ENCODE data around the gene PXMP4.
A peak's percentile ranks its signal among the peaks of the same experiment; 100 is the strongest.

Gene PXMP4

GRCh38 chr20:33731693-33732165 lies 11.6 kb upstream of the PXMP4 start, which contains the start of gene ZNF341:
TSS of gene ZNF341 (plus strand) at chr20:33731996. CDS start at chr20:33732022, 26 bp downstream.
- peak; percentile 97 to 99 for DNase-seq

GRCh38 chr20:33730946-33731692 lies 11.0 kb upstream of the PXMP4 start:
- no peak for DNase-seq

GRCh38 chr20:33729101-33729500 lies 9.0 kb upstream of the PXMP4 start:
- DNase-seq, result no peak

DNA sequence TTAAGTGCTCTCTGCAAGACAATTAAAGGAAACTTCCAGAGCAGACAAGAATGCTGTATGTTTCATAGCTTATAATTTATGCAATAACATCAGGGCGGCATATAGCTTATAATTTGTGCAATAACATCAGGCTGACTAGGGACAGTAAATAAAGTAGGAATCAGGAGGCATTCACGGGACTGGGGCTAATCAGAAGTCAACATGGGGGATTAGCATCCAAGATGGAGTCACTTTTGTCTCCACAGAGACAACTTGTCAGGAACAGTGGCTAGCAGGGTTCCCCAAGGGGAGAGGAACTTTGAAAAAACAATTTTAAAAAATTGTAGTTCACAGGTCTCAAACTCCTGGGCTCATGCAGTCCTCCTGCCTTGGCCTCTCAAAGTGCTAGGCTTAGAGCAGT lies 8.4 kb upstream of the PXMP4 start:
- no peak for DNase-seq

- DNase-seq, result no peak
These were observed 7.7 kb upstream of the PXMP4 start for GRCh38 chr20:33727806-33728205.

- DNase-seq, result no peak
These were observed 7.0 kb upstream of the PXMP4 start for GRCh38 chr20:33727115-33727479.

DNA sequence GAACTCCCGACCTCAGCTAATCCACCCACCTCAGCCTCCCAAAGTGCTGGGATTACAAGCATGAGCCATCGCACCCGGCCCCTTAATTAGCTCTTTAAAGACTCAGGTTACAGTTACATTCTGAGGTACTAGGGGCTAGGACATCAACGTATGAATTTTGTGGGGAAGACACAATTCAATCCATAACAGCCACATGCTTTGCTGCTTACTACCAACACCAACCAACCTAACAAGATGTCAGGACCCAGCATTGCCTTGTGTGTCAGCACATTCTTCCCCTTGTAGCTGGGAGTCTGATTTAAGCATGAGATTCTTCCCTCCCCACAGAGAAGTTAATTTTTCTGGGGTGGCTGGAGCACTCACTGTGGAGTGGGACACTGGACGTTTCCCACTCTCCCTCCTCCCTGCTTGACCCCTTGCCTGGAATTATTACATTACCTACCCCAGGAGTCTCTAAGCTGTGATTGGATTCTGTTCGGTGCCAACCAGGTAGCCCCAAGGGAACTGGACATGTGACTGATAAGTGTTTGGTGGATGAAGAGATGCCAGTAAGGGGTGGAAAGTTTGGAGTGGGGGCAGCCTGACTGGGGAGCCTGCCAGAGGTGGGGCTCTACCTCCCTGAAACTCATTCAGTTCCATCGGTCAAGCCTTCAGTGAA lies 5.6 kb upstream of the PXMP4 start:
- DNase-seq, result no peak

DNA sequence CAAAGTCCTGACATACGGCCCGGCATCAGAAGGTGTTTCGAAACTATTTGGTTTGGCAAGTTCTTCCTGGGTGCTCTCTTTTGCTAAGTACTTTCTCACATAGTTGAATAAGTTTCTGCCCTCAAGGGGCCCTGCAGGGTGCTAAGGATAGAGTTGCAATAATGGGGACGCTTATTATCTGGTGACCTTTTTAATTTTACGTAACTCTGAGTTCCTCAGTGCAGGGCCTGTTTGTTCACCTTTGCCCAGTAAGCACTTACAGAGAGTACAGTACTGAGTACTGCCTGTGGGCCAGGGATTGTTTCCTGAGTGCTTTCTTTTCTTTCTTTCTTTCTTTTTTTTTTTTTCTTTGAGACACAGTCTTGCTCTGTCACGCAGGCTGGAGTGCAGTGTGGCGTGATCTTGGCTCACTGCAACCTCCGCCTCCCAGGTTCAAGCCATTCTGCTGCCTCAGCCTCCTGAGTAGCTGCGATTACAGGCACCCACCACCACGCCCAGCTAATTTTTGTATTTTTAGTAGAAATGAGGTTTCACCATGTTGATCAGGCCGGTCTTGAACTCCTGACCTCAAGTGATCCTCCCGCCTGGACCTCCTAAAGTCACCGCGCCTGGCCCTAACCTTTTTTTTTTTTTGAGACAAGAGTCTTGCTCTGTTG lies 4.5 kb upstream of the PXMP4 start:
- DNase-seq, result no peak

- no peak for DNase-seq
These were observed 1.5 kb upstream of the PXMP4 start for GRCh38 chr20:33721391-33722140.

DNA sequence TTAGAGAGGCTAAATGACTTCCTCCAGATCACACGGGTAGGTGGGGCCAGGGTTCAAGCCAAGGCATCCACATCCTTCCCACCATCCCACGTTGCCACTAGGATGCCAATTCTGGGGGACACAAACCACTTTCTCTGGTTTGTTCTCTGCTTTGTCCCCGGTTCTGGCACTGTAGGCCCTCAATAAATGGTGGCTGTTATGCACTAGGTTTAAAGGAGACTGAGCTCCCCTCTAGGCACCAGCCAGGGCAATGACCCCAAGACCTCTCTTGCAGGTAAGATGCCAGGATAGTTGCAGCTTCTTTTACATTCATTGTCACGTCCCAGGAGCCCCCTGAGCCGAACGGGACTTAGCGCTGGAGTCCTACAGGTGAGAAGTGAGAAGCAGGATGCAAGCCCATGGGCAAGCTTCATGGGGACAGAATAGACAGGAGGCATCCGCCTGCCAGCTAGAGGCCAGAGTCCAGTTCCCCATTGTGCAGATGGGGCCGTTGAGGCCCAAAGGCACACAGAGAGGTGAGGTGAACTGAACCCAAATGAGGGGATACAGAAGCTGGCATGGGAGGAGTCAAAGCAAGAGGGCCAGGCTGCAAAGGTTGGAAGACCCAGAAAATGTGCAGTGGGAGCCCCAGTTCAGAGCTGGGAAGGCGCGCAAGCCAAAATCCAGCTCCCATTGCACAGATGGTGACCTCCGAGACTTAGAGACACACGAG lies 677 bp downstream of the PXMP4 start:
- DNase-seq, result no peak

- no peak for DNase-seq
These were observed 3.6 kb downstream of the PXMP4 start for GRCh38 chr20:33716498-33716897.

DNA sequence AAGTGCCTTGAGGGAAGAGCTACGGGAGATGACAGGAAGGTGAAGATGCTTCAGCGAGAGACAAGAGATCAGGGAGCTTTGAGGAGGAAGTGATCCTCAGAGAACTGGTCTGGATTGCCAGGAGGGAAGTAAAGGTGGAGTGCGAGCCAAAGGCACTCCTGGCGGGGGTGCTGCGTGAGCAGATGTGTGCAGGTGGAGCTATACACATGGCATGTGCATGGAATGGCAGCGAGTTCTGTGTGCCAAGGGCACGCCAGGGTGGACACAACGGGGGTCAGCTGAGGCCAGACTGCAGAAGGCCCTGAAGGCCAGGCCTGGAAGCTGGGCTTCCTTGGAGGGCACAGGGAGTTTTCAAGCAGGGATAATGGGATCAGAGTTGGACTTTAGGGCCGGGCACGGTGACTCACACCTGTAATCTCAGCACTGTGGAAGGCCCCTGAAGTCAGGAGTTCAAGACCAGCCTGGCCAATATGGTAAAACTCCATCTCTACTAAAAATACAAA lies 6.2 kb downstream of the PXMP4 start:
- no peak for DNase-seq

DNA sequence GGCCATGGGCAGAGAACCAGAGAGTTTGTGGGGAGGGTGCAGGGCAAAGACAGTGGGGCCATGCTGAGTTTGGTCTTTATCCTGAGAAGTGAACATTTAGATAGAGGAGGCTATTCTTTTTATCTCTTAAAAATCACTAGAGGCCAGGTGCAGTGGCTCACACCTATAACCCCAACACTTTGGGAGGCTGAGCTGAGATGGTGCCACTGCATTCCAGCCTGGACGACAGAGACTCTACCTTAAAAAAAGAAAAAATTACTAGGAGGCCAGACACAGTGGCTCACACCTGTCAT lies 8.7 kb downstream of the PXMP4 start:
- no peak for DNase-seq

DNA sequence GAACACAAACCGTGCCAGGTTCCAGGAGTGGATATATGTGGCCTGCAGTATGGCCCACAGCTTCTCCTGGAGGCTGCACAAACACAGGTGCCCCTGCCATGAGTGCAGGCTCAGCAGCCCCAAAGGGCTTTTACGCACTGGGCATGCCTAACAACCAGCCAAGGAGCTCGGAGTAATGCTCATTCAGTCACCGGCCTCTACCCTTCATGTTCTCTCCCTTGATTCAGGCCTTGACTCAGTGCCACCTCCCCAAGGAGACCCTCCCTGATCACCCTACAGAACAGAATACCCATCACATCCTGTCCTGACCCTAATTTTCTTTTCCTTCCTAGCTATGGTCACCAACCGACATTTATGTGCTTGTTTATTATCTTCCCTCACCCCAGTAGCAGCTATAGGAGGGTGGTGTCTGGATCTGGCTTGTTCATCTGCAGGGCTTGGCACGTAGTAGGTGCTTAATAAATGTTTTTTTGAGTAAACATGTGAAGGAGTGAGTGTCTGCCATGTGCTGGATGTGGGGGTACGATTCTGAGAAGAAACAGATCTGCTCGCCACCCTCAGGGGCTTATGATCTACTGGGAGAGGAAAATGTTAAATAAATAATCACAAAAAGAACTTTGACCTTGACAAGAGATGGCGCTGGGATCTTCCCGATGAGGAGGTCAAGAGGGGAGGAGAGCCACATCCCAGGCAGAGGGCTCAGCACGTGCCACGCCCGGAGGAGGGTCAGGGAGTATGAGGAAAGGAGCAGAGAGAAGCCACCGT lies 9.2 kb downstream of the PXMP4 start:
- no peak for DNase-seq

GRCh38 chr20:33709905-33710541 lies 10.1 kb downstream of the PXMP4 start:
- DNase-seq, result no peak

DNA sequence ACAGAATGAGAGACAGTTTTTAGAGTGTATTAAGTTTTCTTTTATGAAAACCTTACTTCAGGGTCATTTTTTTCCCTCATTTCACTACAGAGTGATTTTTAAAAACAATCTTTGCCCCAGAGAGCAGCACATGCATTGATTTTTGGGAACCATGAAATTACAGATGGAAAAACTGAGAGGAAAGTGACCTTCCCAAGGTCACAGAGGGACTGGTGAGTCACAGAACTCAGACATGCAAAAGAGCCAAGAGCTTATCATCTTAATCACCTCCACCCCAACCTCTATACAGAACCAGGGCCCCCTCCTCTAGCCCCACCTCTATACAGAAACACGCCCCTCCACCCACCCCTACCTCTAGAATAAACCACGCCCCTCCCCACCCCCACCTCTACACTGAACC lies 10.7 kb downstream of the PXMP4 start:
- no peak for DNase-seq

GRCh38 chr20:33707668-33708067 lies 12.4 kb downstream of the PXMP4 start:
- DNase-seq, result no peak

DNA sequence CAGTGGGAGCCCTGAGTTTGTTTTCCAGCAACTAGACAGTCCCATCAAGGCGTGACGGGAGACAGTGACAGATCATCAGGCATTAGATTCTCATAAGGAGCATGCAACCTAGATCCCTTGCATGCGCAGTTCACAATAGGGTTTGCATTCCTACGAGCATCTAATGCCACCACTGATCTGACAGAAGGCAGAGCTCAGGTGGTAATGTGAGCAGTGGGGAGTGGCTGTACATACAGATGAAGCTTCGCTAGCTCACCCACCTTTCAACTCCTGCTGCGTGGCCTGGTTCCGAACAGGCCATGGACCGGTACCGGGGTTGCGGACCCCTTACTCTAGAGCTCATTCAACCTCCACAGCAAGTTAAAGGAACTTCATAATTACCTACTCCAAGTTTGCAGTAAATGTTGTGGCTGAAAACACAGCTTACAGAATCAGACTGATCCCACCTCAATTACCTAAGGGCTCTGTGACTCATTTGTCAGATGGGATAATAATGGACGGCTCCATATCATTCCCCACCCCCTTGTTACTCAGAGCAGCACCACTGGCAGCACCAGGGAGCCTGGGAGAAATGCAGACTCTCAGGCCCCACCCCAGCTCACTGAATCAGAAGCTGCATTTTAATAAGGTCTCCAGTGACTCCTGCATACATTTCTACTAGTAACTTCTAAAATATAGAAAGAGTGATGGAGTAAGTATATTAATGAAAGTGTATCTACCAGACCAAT lies 15.7 kb downstream of the PXMP4 start:
- DNase-seq, result no peak

GRCh38 chr20:33703498-33704137 lies 16.5 kb downstream of the PXMP4 start:
- DNase-seq, result no peak

DNA sequence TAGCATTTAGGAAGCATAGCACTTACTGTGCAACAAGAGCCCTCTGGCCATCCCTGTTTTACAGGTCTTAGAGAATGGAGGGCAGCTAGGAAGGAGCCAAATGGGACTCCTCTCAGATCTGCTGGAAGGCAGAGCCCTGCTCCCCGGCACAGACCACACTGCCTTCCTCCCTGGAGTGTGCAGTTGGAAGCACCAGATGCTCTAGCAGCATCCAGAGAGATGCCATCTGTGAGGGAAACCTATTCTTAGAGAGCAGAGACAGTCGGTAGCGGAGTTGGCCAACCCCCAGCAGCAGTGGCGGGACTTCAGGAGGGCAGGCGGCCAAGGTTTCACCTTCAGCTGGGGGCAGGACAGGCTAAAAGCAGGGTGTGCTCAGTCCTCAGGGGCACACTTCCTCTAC lies 17.2 kb downstream of the PXMP4 start:
- no peak for DNase-seq

Data from SW 1271 (cell line).